PFSK-1 (cell line): ENCODE results near the gene TTC16.

Experiments
- POLR2AphosphoS5 ChIP-seq: IDR thresholded peaks from 2 replicates; pipeline ENCODE4 v1.6.1; 2012; ENCODE audit warnings: low read depth, mild to moderate bottlenecking, control low read depth, low read length, moderate library complexity
- REST ChIP-seq, 2 experiments: IDR thresholded peaks; 2 replicates each; pipeline versions ENCODE4 v1.6.1 to v1.8.0; 2011 to 2012; ENCODE audit warnings: low read depth in 2 of 2, low read length in 2 of 2, control low read depth in 1 of 2, inconsistent platforms in 1 of 2, mild to moderate bottlenecking in 1 of 2, moderate library complexity in 1 of 2; ENCODE audit not compliant: insufficient read depth in 1 of 2
- SIN3A ChIP-seq: IDR thresholded peaks from 2 replicates; pipeline ENCODE4 v1.6.1; 2012; ENCODE audit warnings: mild to moderate bottlenecking, low read length, moderate library complexity, borderline replicate concordance; ENCODE audit not compliant: insufficient read depth
- TAF1 ChIP-seq: IDR thresholded peaks from 2 replicates; pipeline ENCODE4 v1.6.1; 2012; ENCODE audit warnings: low read length, control low read depth, borderline replicate concordance; ENCODE audit not compliant: insufficient read depth

GRCh38 chr9:127705577-127706379, 10.1 kb upstream of the TTC16 start:
- TF ChIP-seq SIN3A: no peak
- no peak for TF ChIP-seq TAF1
- no peak for TF ChIP-seq POLR2AphosphoS5
- TF ChIP-seq REST (IDR thresholded peaks at IDR 0.05; ENCODE audit: insufficient read depth in 1 of 2, low read depth in 2 of 2, low read length in 2 of 2): no peak
